Measurements from ENCODE around the gene DLG2. TPM values are rescaled to one million over a fixed set of nuclear protein-coding genes. Genes with fewer than 3 reads are reported as not detected.

Gene DLG2
- total and polyA plus RNA-seq, 2 donors (not counting 3 experiments of a cell fraction or from before 2014, with no cell fraction given), result 0.15 to 1.1 TPM

GRCh38 chr11:83608571-83608970, 2018.6 kb downstream of the DLG2 start:
- intact Hi-C loops (cut with micrococcal nuclease), result no loop called here
- ChIA-PET CTCF (no interaction called here), POLR2A (no interaction called here)
- H3K27ac ChIP-seq (ENCODE audit: insufficient read depth, low read depth, low read length), result no peak overlapping the region
- no peaks in the 10 kb centered on the region for H3K36me3 ChIP-seq (ENCODE audit: control insufficient read depth in 2 of 2, extremely low read depth in 1 of 2, insufficient read depth in 2 of 2, low read length in 2 of 2)
- dilution Hi-C loops (cut with MboI; ENCODE audit: extremely low pct_ligation_motif_present, low sequenced_read_pairs), result no loop called here
- no peaks in the 10 kb centered on the region for H3K9me1 ChIP-seq (replicated peaks; ENCODE audit: control insufficient read depth, extremely low read depth, insufficient read depth, low read length)
- H3K79me2 ChIP-seq (ENCODE audit: control insufficient read depth, insufficient read depth, low read length), result no peaks in the 10 kb centered on the region
- H4K20me1 ChIP-seq (replicated peaks; ENCODE audit: control insufficient read depth, extremely low read depth, insufficient read depth, low read length), result no peaks in the 10 kb centered on the region
- no peaks in the 10 kb centered on the region for H3K9me3 ChIP-seq (replicated peaks; ENCODE audit: control insufficient read depth, insufficient read depth, low read length)
- TF ChIP-seq POLR2A (IDR thresholded peaks at IDR 0.05; ENCODE audit: low read depth, low read length) (no peak), GATA2 (IDR thresholded peaks at IDR 0.05; ENCODE audit: insufficient read depth, insufficient read length, low read depth, low read length) (no peak), EZH2 (IDR thresholded peaks at IDR 0.05; ENCODE audit: borderline replicate concordance, low read depth, low read length, severe bottlenecking) (no peak), FOS (IDR thresholded peaks at IDR 0.05; ENCODE audit: borderline replicate concordance, insufficient read depth, low read length) (no peak), MAX (IDR thresholded peaks at IDR 0.05; ENCODE audit: insufficient read depth, insufficient read length) (no peak), JUN (IDR thresholded peaks at IDR 0.05; ENCODE audit: borderline replicate concordance, insufficient read depth, insufficient read length, low read depth) (no peak)
- no peak overlapping the region for H3K9ac ChIP-seq (replicated peaks; ENCODE audit: extremely low read depth, insufficient read depth, low read length)
- FAIRE-seq (no peak), DNase-seq (ENCODE audit: low read depth, low spot score) (no peak)
- H2AFZ ChIP-seq (ENCODE audit: low read depth, low read length), result no peak overlapping the region
- no TSS peak for BruUV-seq (replicated peaks)
- H3K4me1 ChIP-seq (ENCODE audit: control insufficient read depth, extremely low read depth, insufficient read depth, low read length), result no peaks in the 10 kb centered on the region
- no peak overlapping the region for H3K4me3 ChIP-seq (replicated peaks in 1 of 3; ENCODE audit: insufficient read depth in 1 of 3, low read depth in 1 of 3, low read length in 3 of 3)
- no peak overlapping the region for H3K4me2 ChIP-seq (ENCODE audit: insufficient read depth, low read length)
- H3K27me3 ChIP-seq (ENCODE audit: control insufficient read depth in 2 of 2, insufficient read depth in 2 of 2, low read length in 2 of 2), result no peaks in the 10 kb centered on the region

- POLR2A ChIA-PET, result no interaction called here
- CTCF ChIA-PET, result no interaction called here
- TF ChIP-seq GATA2 (IDR thresholded peaks at IDR 0.05; ENCODE audit: insufficient read depth, insufficient read length, low read depth, low read length) (no peak), EZH2 (IDR thresholded peaks at IDR 0.05; ENCODE audit: borderline replicate concordance, low read depth, low read length, severe bottlenecking) (no peak), CTCF (IDR thresholded peaks at IDR 0.05; ENCODE audit: extremely low read depth in 1 of 2, insufficient read depth in 1 of 2, low read depth in 1 of 2, low read length in 2 of 2) (no peak), POLR2A (IDR thresholded peaks at IDR 0.05; ENCODE audit: low read depth, low read length) (no peak), MAX (IDR thresholded peaks at IDR 0.05; ENCODE audit: insufficient read depth, insufficient read length) (no peak)
- Histone ChIP-seq H3K27me3 (ENCODE audit: control insufficient read depth in 2 of 2, insufficient read depth in 2 of 2, low read length in 2 of 2) (no peaks in the 10 kb centered on the region), H3K4me2 (ENCODE audit: insufficient read depth, low read length) (no peak overlapping the region), H4K20me1 (replicated peaks; ENCODE audit: control insufficient read depth, extremely low read depth, insufficient read depth, low read length) (no peaks in the 10 kb centered on the region), H2AFZ (ENCODE audit: low read depth, low read length) (no peak overlapping the region), H3K79me2 (ENCODE audit: control insufficient read depth, insufficient read depth, low read length) (no peaks in the 10 kb centered on the region), H3K36me3 (ENCODE audit: control insufficient read depth in 2 of 2, extremely low read depth in 1 of 2, insufficient read depth in 2 of 2, low read length in 2 of 2) (no peaks in the 10 kb centered on the region), H3K9me1 (replicated peaks; ENCODE audit: control insufficient read depth, extremely low read depth, insufficient read depth, low read length) (no peaks in the 10 kb centered on the region), H3K4me3 (replicated peaks in 1 of 3; ENCODE audit: insufficient read depth in 1 of 3, low read depth in 1 of 3, low read length in 3 of 3) (no peak overlapping the region), H3K4me1 (ENCODE audit: control insufficient read depth, extremely low read depth, insufficient read depth, low read length) (no peaks in the 10 kb centered on the region), H3K9me3 (replicated peaks; ENCODE audit: control insufficient read depth, insufficient read depth, low read length) (no peaks in the 10 kb centered on the region), H3K9ac (replicated peaks; ENCODE audit: extremely low read depth, insufficient read depth, low read length) (no peak overlapping the region), H3K27ac (ENCODE audit: insufficient read depth, low read depth, low read length) (no peak overlapping the region)
- no TSS peak for BruUV-seq (replicated peaks)
- FAIRE-seq (no peak), DNase-seq (ENCODE audit: low read depth, low spot score) (no peak)
- intact Hi-C loops (cut with micrococcal nuclease), result no loop called here
- dilution Hi-C loops (cut with MboI; ENCODE audit: extremely low pct_ligation_motif_present, low sequenced_read_pairs), result no loop called here
Observed at GRCh38 chr11:83601914-83602527, 2025.1 kb downstream of the DLG2 start.
